OCI-LY1 (cell line): ENCODE data around the gene COL6A2.

Experiments
- CTCF ChIP-seq: fragments of 200-600 bp; sonication (generic), shearing (Covaris generic); IDR thresholded peaks from 2 replicates; pipeline ENCODE4 v1.5.1; 2017; ENCODE audit warnings: mild to moderate bottlenecking, antibody characterized with exemption, low read length, moderate library complexity, mixed read lengths
- EZH2 ChIP-seq: fragments of 200-600 bp; sonication (generic), shearing (Covaris generic); IDR thresholded peaks from 2 replicates; pipeline ENCODE4 v1.8.0; 2017; ENCODE audit warnings: borderline replicate concordance, mixed run types, mild to moderate bottlenecking, antibody characterized with exemption, low read length, moderate library complexity, mixed read lengths

GRCh38 chr21:46094401-46095082 is 3.4 kb upstream of the COL6A2 start:
- no peak for TF ChIP-seq CTCF
- TF ChIP-seq EZH2, result no peak
